SJSA1 (cell line): ENCODE measurements around the gene DBN1. TPM values are rescaled to one million over a fixed set of nuclear protein-coding genes. Genes with fewer than 3 reads are reported as not detected.
"Not testable (repeated sequence)": the region's sequence is repeated elsewhere in the genome, so short reads cannot be mapped to it uniquely, and the experiment has no call there.

Experiments
- DNase-seq, 2 experiments: peaks; one replicate each; pipeline ENCODE4 v3.0.0-alpha.2; 2015 to 2020; ENCODE audit warnings: low spot score in 2 of 2, low read depth in 1 of 2
- H3K27ac ChIP-seq: fragments of 250-450 bp; sonication (Bioruptor Pico); 2 replicates; pipeline ENCODE4 v1.5.1; 2020; ENCODE audit warnings: mild to moderate bottlenecking, moderate library complexity
- H3K27me3 ChIP-seq: fragments of 250-450 bp; sonication (Bioruptor Pico); replicated peaks from 2 replicates; pipeline ENCODE4 v1.5.1; 2020; ENCODE audit warnings: mild to moderate bottlenecking, moderate library complexity
- H3K36me3 ChIP-seq: fragments of 250-450 bp; sonication (Bioruptor Pico); 2 replicates; pipeline ENCODE4 v1.5.1; 2020; ENCODE audit warnings: mild to moderate bottlenecking
- H3K4me1 ChIP-seq: fragments of 250-450 bp; sonication (Bioruptor Pico); replicated peaks from 2 replicates; pipeline ENCODE4 v1.6.1; 2021; ENCODE audit warnings: mild to moderate bottlenecking
- H3K4me3 ChIP-seq: fragments of 250-450 bp; sonication (Bioruptor Pico); 2 replicates; pipeline ENCODE4 v1.5.1; 2020; ENCODE audit warnings: mild to moderate bottlenecking
- H3K9me3 ChIP-seq: fragments of 250-450 bp; sonication (Bioruptor Pico); replicated peaks from 2 replicates; pipeline ENCODE4 v1.5.1; 2020; ENCODE audit warnings: mild to moderate bottlenecking
- total RNA-seq: library from RNA; depleted of rRNA; stranded (reverse); fragments of >200 nt; shearing (Covaris generic); gene quantifications from 2 replicates; pipeline ENCODE4 v1.2.3, GENCODE V29; 2014

DBN1 gene
- total RNA-seq, 1 experiment from 2014 or later: 147 TPM

GRCh38 chr5:177490992-177491391 lies 17.6 kb upstream of the DBN1 start:
- peaks cover 97% of the 10 kb centered on the region for H3K36me3 ChIP-seq
- DNase-seq: no peak
- H3K4me1 ChIP-seq: peaks cover 25% of the 10 kb centered on the region
- no peak overlapping the region for H3K27ac ChIP-seq
- H3K4me3 ChIP-seq: no peak overlapping the region
- no peaks in the 10 kb centered on the region for H3K27me3 ChIP-seq
- no peaks in the 10 kb centered on the region for H3K9me3 ChIP-seq

GRCh38 chr5:177490311-177490991 lies 17.0 kb upstream of the DBN1 start:
- peaks cover 97% of the 10 kb centered on the region for H3K36me3 ChIP-seq
- H3K4me3 ChIP-seq: no peak overlapping the region
- H3K27ac ChIP-seq: no peak overlapping the region
- DNase-seq: no peak
- H3K27me3 ChIP-seq: no peaks in the 10 kb centered on the region
- H3K9me3 ChIP-seq: no peaks in the 10 kb centered on the region
- H3K4me1 ChIP-seq: peaks cover 20% of the 10 kb centered on the region

GRCh38 chr5:177489119-177489716 lies 15.8 kb upstream of the DBN1 start:
- Histone ChIP-seq H3K27ac (no peak overlapping the region), H3K9me3 (0 out of 2 replicates have a peak, but pooled peaks cover 2% of the 10 kb centered on the region), H3K27me3 (no peaks in the 10 kb centered on the region), H3K4me3 (no peak overlapping the region), H3K36me3 (peaks cover 99% of the 10 kb centered on the region), H3K4me1 (peaks cover 14% of the 10 kb centered on the region)
- DNase-seq: no peak

- peaks cover 99% of the 10 kb centered on the region for H3K36me3 ChIP-seq
- H3K4me1 ChIP-seq: peaks cover 7% of the 10 kb centered on the region; the same call in 1 of the 2 replicates
- no peaks in the 10 kb centered on the region for H3K27me3 ChIP-seq
- no peak overlapping the region for H3K27ac ChIP-seq
- H3K4me3 ChIP-seq: no peak overlapping the region
- 0 out of 2 replicates have a peak, but pooled peaks cover 3% of the 10 kb centered on the region for H3K9me3 ChIP-seq
- no peak for DNase-seq
Observed at GRCh38 chr5:177487975-177488374, 14.5 kb upstream of the DBN1 start.

- Histone ChIP-seq H3K27ac (no peak overlapping the region), H3K27me3 (no peaks in the 10 kb centered on the region), H3K4me1 (peaks cover 7% of the 10 kb centered on the region; the same call in 1 of the 2 replicates), H3K4me3 (no peak overlapping the region), H3K9me3 (0 out of 2 replicates have a peak, but pooled peaks cover 3% of the 10 kb centered on the region), H3K36me3 (peaks cover 97% of the 10 kb centered on the region)
- no peak for DNase-seq
Observed at GRCh38 chr5:177487144-177487543, 13.7 kb upstream of the DBN1 start.

- peaks cover 14% of the 10 kb centered on the region for H3K4me1 ChIP-seq
- H3K9me3 ChIP-seq: 0 out of 2 replicates have a peak, but pooled peaks cover 3% of the 10 kb centered on the region
- peaks cover 98% of the 10 kb centered on the region for H3K36me3 ChIP-seq
Observed at GRCh38 chr5:177486256-177486655, 12.8 kb upstream of the DBN1 start.

GRCh38 chr5:177485753-177486152 lies 12.3 kb upstream of the DBN1 start:
- H3K27me3 ChIP-seq, H3K9me3 ChIP-seq, H3K4me3 ChIP-seq, DNase-seq, H3K27ac ChIP-seq: not testable (repeated sequence)
- Histone ChIP-seq H3K36me3 (peaks cover 97% of the 10 kb centered on the region), H3K4me1 (peaks cover 17% of the 10 kb centered on the region)

More at GRCh38 chr5:177486256-177486655, 12.8 kb upstream of the DBN1 start:
- no peak overlapping the region for H3K27ac ChIP-seq
- no peak overlapping the region for H3K4me3 ChIP-seq
- no peaks in the 10 kb centered on the region for H3K27me3 ChIP-seq
- no peak for DNase-seq

- Histone ChIP-seq H3K4me1 (peaks cover 17% of the 10 kb centered on the region), H3K36me3 (peaks cover 91% of the 10 kb centered on the region), H3K4me3 (no peak overlapping the region), H3K27me3 (no peaks in the 10 kb centered on the region), H3K9me3 (0 out of 2 replicates have a peak, but pooled peaks cover 3% of the 10 kb centered on the region), H3K27ac (no peak overlapping the region)
- DNase-seq: no peak
Observed at GRCh38 chr5:177484902-177485549, 11.6 kb upstream of the DBN1 start.

GRCh38 chr5:177483994-177484901 lies 10.8 kb upstream of the DBN1 start:
- Histone ChIP-seq H3K27me3 (no peaks in the 10 kb centered on the region), H3K4me3 (no peak overlapping the region), H3K4me1 (peaks cover 17% of the 10 kb centered on the region), H3K9me3 (0 out of 2 replicates have a peak, but pooled peaks cover 3% of the 10 kb centered on the region), H3K27ac (no peak overlapping the region), H3K36me3 (peaks cover 91% of the 10 kb centered on the region)
- DNase-seq: no peak

GRCh38 chr5:177483042-177483441 lies 9.6 kb upstream of the DBN1 start:
- Histone ChIP-seq H3K27me3 (no peaks in the 10 kb centered on the region), H3K4me1 (peaks cover 17% of the 10 kb centered on the region), H3K27ac (no peak overlapping the region), H3K9me3 (0 out of 2 replicates have a peak, but pooled peaks cover 3% of the 10 kb centered on the region), H3K4me3 (no peak overlapping the region), H3K36me3 (peaks cover 91% of the 10 kb centered on the region)
- DNase-seq: no peak

- H3K9me3 ChIP-seq: 0 out of 2 replicates have a peak, but pooled peaks cover 3% of the 10 kb centered on the region
- no peak overlapping the region for H3K27ac ChIP-seq
- no peaks in the 10 kb centered on the region for H3K27me3 ChIP-seq
- peaks cover 89% of the 10 kb centered on the region for H3K36me3 ChIP-seq
- peaks cover 19% of the 10 kb centered on the region for H3K4me1 ChIP-seq
- H3K4me3 ChIP-seq: no peak overlapping the region
- DNase-seq: no peak
Observed at GRCh38 chr5:177482359-177482795, 8.9 kb upstream of the DBN1 start.

- 0 out of 2 replicates have a peak, but pooled peaks cover 3% of the 10 kb centered on the region for H3K9me3 ChIP-seq
- no peak overlapping the region for H3K4me3 ChIP-seq
- H3K27me3 ChIP-seq: no peaks in the 10 kb centered on the region
- no peak for DNase-seq
- peaks cover 33% of the 10 kb centered on the region for H3K4me1 ChIP-seq
- H3K36me3 ChIP-seq: peaks cover 63% of the 10 kb centered on the region
- H3K27ac ChIP-seq: no peak overlapping the region
Observed at GRCh38 chr5:177479774-177480173, 6.3 kb upstream of the DBN1 start.
